ENCODE data around the gene SPPL2B.

GRCh38 chr19:2343289-2343982 lies 15.0 kb downstream of the SPPL2B start:
- TF ChIP-seq CTCF (IDR thresholded peaks at IDR 0.05) (no peak), EZH2 (IDR thresholded peaks at IDR 0.05) (no peak)
